Activated naive CD8-positive, alpha-beta T cell treated with anti-CD3 and anti-CD28 coated beads, Interleukin-2, amount 50 U/mL, for 24 hours (primary cell): ENCODE data around the gene SIRT2.
"Not testable (repeated sequence)": the region's sequence is repeated elsewhere in the genome, so short reads cannot be mapped to it uniquely, and the experiment has no call there.

ENCODE experiments used
- ATAC-seq: fragments of 150-1000 bp; cut with Tn5 transposase; one replicate; pipeline ENCODE4 v1.10.0; 2021
- DNase-seq: peaks from one replicate; pipeline ENCODE4 v3.0.0; 2021
- H3K27ac Mint-ChIP-seq: one replicate; pipeline ENCODE4 v1.8.0; 2021; ENCODE audit warnings: mild to moderate bottlenecking, mixed read lengths
- H3K27me3 Mint-ChIP-seq: one replicate; pipeline ENCODE4 v1.8.0; 2021; ENCODE audit warnings: mixed read lengths
- H3K36me3 Mint-ChIP-seq: one replicate; pipeline ENCODE4 v1.8.0; 2021; ENCODE audit warnings: low read depth, mixed read lengths
- H3K4me1 Mint-ChIP-seq: one replicate; pipeline ENCODE4 v1.8.0; 2021; ENCODE audit warnings: mixed read lengths
- H3K4me3 Mint-ChIP-seq: one replicate; pipeline ENCODE4 v1.8.0; 2021; ENCODE audit warnings: mild to moderate bottlenecking, moderate library complexity, mixed read lengths
- H3K9me3 Mint-ChIP-seq: one replicate; pipeline ENCODE4 v1.8.0; 2021; ENCODE audit warnings: mixed read lengths

Gene SIRT2

DNA sequence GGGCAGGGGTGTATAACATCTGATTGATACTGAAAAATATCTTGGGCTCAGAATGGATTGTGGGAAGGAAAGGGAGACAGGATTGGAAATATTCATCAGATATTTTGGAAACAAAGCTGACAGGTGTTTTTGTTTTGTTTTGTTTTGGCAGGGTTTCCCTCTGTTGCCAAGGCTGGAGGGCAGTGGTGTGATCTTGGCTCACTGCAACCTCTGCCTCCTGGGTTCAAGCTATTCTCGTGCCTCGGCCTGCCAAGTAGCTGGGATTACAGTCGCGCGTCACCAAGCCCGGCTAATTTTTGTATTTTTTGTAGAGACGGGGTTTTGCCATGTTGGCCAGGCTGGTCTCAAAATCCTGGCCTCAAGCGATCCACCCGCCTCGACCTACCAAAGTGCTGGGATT, 26.0 kb downstream of the SIRT2 start:
- H3K4me1 Mint-ChIP-seq, result peaks cover 44% of the 10 kb centered on the region
- peaks cover 18% of the 10 kb centered on the region for H3K36me3 Mint-ChIP-seq
- H3K9me3 Mint-ChIP-seq, H3K27me3 Mint-ChIP-seq, DNase-seq, ATAC-seq, H3K27ac Mint-ChIP-seq, H3K4me3 Mint-ChIP-seq: not testable (repeated sequence)

DNA sequence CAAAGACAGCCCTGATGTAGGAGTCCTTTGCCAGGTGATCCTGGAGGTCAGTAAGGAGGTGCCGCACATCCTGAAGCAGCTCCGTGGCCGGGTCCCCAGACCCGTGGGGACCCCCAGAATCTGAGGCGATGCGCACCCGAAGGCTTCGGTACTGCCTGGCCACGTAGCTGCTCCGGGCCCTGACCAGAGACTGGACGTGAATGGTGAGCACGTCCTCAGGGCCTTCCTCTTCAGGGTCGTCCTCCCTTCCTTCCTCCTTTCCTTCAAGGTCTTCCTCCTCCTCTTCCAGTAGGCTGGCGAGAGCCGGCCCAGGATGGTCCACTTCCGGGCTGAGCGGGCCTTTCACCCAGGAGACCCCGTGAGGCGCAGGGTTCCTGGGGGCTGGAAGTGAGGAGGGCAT, 28.8 kb downstream of the SIRT2 start:
- Mint-ChIP-seq H3K9me3 (no peaks in the 10 kb centered on the region), H3K27ac (peak overlapping the region; percentile 74), H3K36me3 (peaks cover 24% of the 10 kb centered on the region), H3K4me3 (peak overlapping the region; percentile 83), H3K27me3 (no peaks in the 10 kb centered on the region), H3K4me1 (peaks cover 37% of the 10 kb centered on the region)
- no peak for ATAC-seq
- no peak for DNase-seq

DNA sequence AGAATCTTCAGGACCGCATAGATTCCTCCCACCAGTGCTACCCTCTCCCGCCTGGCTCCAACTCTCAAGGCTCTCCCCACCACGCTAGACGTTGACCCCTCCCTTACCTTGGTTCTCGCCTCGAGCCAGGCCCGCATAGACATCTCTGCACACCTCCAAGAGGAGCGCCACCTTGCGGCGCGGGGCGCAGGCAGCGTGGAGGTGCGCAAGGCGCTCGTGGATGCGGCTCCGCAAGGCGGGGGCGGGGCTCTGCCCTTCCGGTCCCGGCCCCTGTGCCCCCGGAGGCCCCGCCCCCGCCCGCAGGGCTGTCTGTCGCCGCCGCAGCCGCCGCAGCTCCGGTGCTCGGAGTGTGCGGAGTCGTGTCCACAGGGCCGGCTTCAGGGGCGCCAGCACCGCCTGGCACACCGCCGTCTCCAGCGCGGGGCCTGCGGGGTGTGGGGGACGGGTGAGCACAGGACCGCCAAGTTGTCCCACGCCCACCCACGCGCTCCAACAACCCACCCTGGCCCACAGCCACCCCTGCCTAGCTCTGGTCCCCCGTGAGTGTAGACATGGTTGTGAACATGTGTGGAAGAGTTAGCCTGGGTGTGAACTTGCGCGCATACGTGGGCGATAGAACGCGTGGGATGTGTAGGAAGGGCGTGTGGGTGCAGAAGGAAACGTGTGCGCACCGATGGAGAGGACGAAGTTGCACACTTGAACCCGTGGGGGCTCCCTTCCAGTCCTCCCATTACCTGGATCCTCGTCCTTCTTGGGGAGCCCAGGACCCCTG, 29.4 kb downstream of the SIRT2 start:
- peaks cover 27% of the 10 kb centered on the region for H3K36me3 Mint-ChIP-seq
- H3K27ac Mint-ChIP-seq, result peak overlapping the region; percentile 83
- no peaks in the 10 kb centered on the region for H3K27me3 Mint-ChIP-seq
- H3K4me1 Mint-ChIP-seq, result peaks cover 43% of the 10 kb centered on the region
- peak overlapping the region; percentile 83 for H3K4me3 Mint-ChIP-seq
- no peaks in the 10 kb centered on the region for H3K9me3 Mint-ChIP-seq
- peak; percentile 96 for DNase-seq
- ATAC-seq, result peak; percentile 89

DNA sequence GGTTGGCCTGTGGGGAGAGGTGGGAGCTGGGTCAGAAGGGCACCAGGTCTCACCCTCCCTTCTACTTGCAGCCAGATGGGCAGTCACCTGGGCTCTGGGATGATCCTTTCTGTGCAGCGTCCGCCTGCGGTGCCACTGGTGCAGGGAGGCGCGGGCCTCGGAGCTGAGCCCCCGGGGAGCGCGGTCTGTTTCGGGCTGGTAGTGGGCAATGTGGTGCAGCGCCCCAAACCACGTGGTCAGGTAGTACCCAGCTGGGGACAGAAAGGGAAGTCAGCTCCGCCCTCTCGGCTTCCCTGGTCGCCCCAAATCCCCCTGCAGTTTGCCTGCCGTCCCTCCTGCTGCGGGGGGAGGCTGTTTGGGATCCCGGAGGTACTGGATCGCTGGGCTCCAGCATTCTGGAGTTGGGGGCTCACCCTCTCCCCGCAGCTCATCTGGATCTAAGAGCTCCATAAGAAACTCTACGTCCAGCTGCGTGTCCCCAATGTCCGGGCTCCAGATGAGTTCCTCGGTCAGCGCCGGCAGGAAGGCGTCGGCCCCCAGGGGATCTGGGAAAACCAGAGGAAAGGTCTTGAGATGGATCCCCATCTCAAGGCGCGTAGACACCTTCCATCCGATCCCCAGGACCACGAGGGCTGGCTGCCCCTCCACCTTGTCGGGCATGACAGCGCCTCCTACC, 30.1 kb downstream of the SIRT2 start:
- DNase-seq, result peak; percentile 58
- peak; percentile 17 for ATAC-seq
- Mint-ChIP-seq H3K4me1 (peaks cover 50% of the 10 kb centered on the region), H3K27ac (peak overlapping the region; percentile 83), H3K9me3 (no peaks in the 10 kb centered on the region), H3K36me3 (peaks cover 31% of the 10 kb centered on the region), H3K4me3 (peak overlapping the region; percentile 83), H3K27me3 (no peaks in the 10 kb centered on the region)

DNA sequence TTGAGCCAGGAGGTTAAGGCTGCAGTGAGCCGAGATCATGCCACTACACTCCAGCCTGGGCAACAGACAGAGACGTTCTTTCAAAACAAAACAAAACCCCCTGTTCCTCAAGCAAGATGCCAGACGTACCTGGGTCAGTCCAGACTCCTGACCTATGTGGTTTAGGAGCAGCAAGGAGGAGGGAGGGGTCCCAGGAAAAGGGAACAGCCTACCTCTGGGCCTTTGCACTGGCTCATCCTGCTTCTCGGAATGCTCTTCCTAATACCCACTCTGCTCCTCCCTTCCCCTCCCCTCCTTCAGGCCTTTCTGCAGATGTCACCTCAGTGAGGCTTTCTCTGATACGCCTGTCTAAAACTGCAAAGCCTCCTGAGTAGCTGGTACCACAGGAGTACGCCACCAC, 30.9 kb downstream of the SIRT2 start:
- H3K36me3 Mint-ChIP-seq, result peaks cover 31% of the 10 kb centered on the region
- peak overlapping the region; percentile 83 for H3K27ac Mint-ChIP-seq
- H3K4me1 Mint-ChIP-seq, result peaks cover 52% of the 10 kb centered on the region
- no peaks in the 10 kb centered on the region for H3K27me3 Mint-ChIP-seq
- H3K9me3 Mint-ChIP-seq, result no peaks in the 10 kb centered on the region
- no peak for ATAC-seq
- H3K4me3 Mint-ChIP-seq, result peak overlapping the region; percentile 83
- DNase-seq, result no peak

DNA sequence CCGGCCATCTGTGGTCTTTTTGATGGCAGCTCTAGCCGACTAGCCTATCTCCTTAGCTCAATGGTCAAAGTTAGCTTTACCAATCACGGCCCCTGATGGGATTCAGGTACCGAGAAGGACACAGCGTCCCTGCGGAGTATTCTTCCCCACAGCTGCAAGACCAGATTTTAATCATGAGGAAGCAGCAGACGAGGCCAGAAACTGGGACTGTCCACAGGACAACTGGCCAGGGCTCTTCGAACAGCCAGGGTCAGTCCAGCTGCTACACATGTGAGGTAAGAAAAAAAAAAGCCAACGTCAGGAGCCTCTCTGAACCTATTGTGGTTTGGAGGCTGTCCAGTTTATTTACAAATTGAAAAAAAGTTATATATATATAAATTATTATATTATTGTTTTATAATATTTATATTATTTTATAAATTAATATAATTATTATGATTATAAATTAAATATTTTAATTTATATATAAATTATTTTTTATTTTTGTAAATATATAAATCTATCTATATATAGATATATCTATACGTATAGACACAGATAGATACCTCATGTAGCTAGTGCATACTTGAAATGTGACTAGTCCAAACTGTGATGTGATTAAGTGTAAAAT, 32.1 kb downstream of the SIRT2 start:
- no peak overlapping the region for H3K27ac Mint-ChIP-seq
- H3K36me3 Mint-ChIP-seq, result peaks cover 27% of the 10 kb centered on the region
- no peaks in the 10 kb centered on the region for H3K9me3 Mint-ChIP-seq
- DNase-seq (no peak), ATAC-seq (no peak)
- peaks cover 57% of the 10 kb centered on the region for H3K4me1 Mint-ChIP-seq
- no peaks in the 10 kb centered on the region for H3K27me3 Mint-ChIP-seq
- no peak overlapping the region for H3K4me3 Mint-ChIP-seq

DNA sequence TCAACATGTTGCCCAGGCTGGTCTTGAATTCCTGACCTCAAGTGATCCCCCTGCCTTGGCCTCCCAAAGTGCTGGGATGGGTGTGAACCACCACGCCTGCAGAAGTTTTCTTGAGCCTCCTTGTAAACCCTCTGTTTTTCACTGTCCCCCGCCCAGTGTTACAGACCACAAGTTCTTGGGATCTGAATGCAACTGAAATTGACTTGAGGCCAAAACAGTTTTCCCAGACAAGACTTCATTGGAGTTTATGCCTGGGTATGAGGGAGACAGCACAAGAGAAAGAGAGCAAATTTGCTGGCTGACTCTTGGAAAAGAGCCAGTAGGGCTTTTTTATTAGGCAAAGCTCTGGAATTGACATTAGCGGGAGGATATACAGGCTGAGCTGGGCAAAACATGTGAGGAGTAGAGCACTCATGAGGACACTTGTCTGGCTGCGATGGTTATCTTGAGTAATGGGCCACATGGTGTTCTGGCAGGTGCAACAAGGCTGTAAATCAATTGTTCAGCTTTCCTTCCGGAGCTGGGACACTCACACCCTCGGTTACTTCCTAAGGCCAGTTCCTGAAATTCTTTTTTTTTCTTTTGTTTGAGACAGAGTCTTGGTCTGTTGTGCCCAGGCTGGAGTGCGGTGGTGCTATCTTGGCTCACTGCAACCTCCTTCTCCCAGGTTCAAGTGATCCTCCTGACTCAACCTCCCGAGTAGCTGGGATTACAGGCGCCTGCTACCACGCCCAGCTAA, 36.9 kb downstream of the SIRT2 start:
- Mint-ChIP-seq H3K4me1 (peaks cover 49% of the 10 kb centered on the region), H3K9me3 (no peaks in the 10 kb centered on the region), H3K4me3 (no peak overlapping the region), H3K27ac (peak overlapping the region; percentile 20), H3K27me3 (no peaks in the 10 kb centered on the region), H3K36me3 (peaks cover 14% of the 10 kb centered on the region)
- DNase-seq, result no peak
- no peak for ATAC-seq

DNA sequence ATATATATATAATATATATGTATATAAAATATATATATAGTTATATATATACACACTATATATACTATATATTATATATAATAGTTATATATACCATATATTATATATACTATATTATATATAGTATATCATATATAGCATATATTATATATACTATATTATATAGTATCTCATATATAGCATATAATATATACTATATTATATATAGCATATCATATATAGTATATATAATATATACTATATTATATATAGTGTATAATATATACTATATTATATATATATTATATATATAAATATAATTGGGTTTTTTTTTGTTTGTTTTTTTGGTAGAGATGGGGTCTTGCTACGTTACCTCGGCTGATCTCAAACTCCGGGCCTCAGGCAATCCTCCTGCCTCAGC, 38.0 kb downstream of the SIRT2 start:
- no peak overlapping the region for H3K4me3 Mint-ChIP-seq
- no peaks in the 10 kb centered on the region for H3K27me3 Mint-ChIP-seq
- peaks cover 11% of the 10 kb centered on the region for H3K36me3 Mint-ChIP-seq
- H3K4me1 Mint-ChIP-seq, result peaks cover 57% of the 10 kb centered on the region
- no peak overlapping the region for H3K27ac Mint-ChIP-seq
- ATAC-seq (no peak), DNase-seq (no peak)
- H3K9me3 Mint-ChIP-seq, result no peaks in the 10 kb centered on the region

DNA sequence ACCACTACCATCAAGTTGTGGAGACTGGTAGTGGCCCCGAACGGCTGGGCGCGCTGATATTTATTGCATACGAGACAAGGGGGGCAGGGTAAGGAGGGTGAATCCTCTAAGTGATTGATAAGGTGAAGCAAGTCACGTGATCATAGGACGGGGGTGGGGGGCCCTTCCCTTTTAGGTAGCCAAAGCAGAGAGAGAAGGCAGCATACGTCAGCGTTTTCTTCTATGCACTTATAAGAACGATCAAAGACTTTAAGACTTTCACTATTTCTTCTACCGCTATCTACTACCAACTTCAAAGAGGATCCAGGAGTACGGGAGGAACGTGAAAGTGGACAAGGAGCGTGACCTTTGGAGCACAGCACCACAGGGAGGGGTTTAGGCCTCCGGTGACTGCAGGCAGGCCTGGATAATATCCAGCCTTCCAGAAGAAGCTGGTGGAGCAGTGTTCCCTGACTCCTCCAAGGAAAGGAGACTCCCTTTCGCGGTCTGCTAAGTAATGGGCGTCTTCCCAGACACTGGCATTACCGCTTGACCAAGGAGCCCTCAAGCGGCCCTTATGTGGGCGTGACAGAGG, 39.7 kb downstream of the SIRT2 start:
- ATAC-seq, H3K4me3 Mint-ChIP-seq, H3K27ac Mint-ChIP-seq, H3K36me3 Mint-ChIP-seq, DNase-seq, H3K9me3 Mint-ChIP-seq, H3K27me3 Mint-ChIP-seq: not testable (repeated sequence)
- peaks cover 42% of the 10 kb centered on the region for H3K4me1 Mint-ChIP-seq

DNA sequence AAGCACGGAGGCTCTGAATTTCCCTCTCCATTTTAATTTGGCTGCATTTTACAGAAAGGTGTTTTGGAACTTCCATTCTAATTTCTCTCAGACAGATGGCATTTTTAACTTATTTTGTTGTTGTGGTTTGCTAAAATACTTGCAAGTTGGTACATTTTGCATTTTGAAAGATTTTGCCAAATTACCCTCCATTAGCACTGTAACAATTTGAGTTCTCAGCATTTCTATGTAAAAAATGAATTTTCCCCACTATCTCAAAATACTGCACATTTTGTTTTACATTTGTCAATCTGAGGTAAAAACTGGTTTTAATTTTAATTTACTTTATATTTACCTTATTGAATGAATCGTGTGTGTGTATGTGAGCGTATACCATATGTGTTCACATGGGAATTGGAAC, 42.6 kb downstream of the SIRT2 start:
- H3K4me1 Mint-ChIP-seq, result peaks cover 40% of the 10 kb centered on the region
- no peak for ATAC-seq

DNA sequence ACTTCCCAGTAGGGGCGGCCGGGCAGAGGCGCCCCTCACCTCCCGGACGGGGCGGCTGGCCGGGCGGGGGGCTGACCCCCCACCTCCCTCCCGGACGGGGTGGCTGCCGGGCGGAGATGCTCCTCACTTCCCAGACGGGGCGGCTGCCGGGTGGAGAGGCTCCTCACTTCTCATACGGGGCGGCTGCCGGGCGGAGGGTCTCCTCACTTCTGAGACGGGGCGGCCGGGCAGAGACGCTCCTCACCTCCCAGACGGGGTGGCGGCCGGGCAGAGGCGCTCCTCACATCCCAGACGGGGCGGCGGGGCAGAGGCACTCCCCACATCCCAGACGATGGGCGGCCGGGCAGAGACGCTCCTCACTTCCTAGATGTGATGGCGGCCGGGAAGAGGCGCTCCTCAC, 43.7 kb downstream of the SIRT2 start:
- ATAC-seq, H3K4me3 Mint-ChIP-seq, H3K27ac Mint-ChIP-seq, H3K27me3 Mint-ChIP-seq, DNase-seq, H3K9me3 Mint-ChIP-seq, H3K36me3 Mint-ChIP-seq: not testable (repeated sequence)
- peaks cover 47% of the 10 kb centered on the region for H3K4me1 Mint-ChIP-seq

More for the DNA sequence above, 42.6 kb downstream of the SIRT2 start:
- Mint-ChIP-seq H3K36me3 (no peaks in the 10 kb centered on the region), H3K9me3 (no peaks in the 10 kb centered on the region), H3K4me3 (peak overlapping the region; percentile 24), H3K27me3 (no peaks in the 10 kb centered on the region), H3K27ac (peak overlapping the region; percentile 80)
- DNase-seq, result no peak

DNA sequence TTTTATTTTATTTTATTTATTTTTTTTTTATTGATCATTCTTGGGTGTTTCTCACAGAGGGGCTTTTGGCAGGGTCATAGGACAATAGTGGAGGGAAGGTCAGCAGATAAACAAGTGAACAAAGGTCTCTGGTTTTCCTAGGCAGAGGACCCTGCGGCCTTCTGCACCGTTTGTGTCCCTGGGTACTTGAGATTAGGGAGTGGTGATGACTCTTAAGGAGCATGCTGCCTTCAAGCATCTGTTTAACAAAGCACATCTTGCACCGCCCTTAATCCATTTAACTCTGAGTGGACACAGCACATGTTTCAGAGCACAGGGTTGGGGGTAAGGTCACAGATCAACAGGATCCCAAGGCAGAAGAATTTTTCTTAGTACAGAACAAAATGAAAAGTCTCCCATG, 44.5 kb downstream of the SIRT2 start:
- H3K4me3 Mint-ChIP-seq, DNase-seq, H3K36me3 Mint-ChIP-seq, ATAC-seq, H3K27me3 Mint-ChIP-seq, H3K9me3 Mint-ChIP-seq, H3K27ac Mint-ChIP-seq: not testable (repeated sequence)
- peaks cover 53% of the 10 kb centered on the region for H3K4me1 Mint-ChIP-seq

DNA sequence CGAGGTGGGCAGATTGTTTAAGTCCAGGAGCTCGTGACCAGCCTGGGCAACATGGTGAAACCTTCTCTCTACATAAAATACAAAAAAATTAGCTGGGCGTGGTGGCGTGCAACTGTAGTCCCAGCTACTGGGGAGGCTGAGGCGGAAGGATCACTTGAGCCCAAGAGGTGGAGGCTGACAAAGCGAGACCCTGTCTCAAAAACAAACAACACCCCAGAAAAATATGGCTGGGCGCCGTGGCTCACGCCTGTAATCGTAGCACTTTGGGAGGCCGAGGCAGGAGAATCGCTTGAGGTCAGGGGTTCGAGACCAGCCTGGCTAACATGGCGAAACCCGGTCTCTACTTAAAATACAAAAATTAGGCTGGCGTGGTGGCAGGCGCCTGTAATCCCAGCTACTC, 46.2 kb downstream of the SIRT2 start:
- ATAC-seq (no peak), DNase-seq (no peak)
- Mint-ChIP-seq H3K27me3 (peaks cover 3% of the 10 kb centered on the region), H3K27ac (peak overlapping the region; percentile 91), H3K4me1 (peaks cover 61% of the 10 kb centered on the region), H3K36me3 (peaks cover 14% of the 10 kb centered on the region), H3K9me3 (no peaks in the 10 kb centered on the region), H3K4me3 (peak overlapping the region; percentile 90)
